ENCODE results near the gene UBAP1L.
"Not testable (repeated sequence)": the region's sequence is repeated elsewhere in the genome, so short reads cannot be mapped to it uniquely, and the experiment has no call there.

UBAP1L gene

GRCh38 chr15:65115086-65115485, at the start of gene UBAP1L:
TSS of gene UBAP1L (minus strand) at chr15:65115200. CDS start at chr15:65106215, 8,985 bp downstream.
- no peak for DNase-seq

GRCh38 chr15:65164139-65164538, 49.1 kb upstream of the UBAP1L start:
- DNase-seq = no peak

GRCh38 chr15:65163041-65163440, 48.0 kb upstream of the UBAP1L start:
- no peak for DNase-seq

GRCh38 chr15:65156692-65157091, 41.7 kb upstream of the UBAP1L start:
- DNase-seq = no peak

- DNase-seq = no peak
Observed at GRCh38 chr15:65154720-65155119, 39.7 kb upstream of the UBAP1L start.

GRCh38 chr15:65147902-65148301, 32.9 kb upstream of the UBAP1L start:
- DNase-seq = no peak

GRCh38 chr15:65146438-65146837, 31.4 kb upstream of the UBAP1L start:
- no peak for DNase-seq

GRCh38 chr15:65138631-65139030, 23.6 kb upstream of the UBAP1L start:
- not testable (repeated sequence) for DNase-seq

GRCh38 chr15:65137893-65138292, 22.9 kb upstream of the UBAP1L start:
- DNase-seq = not testable (repeated sequence)

- not testable (repeated sequence) for DNase-seq
Observed at GRCh38 chr15:65137089-65137488, 22.1 kb upstream of the UBAP1L start.

- no peak for DNase-seq
Observed at GRCh38 chr15:65134538-65134937, 19.5 kb upstream of the UBAP1L start.

GRCh38 chr15:65133548-65134200, 18.7 kb upstream of the UBAP1L start, which contains the start of gene PDCD7:
TSS of gene PDCD7 (minus strand) at chr15:65133808. CDS start at chr15:65133781, 27 bp downstream.
- DNase-seq = peak; percentile 81

- peak; percentile 26 for DNase-seq
Observed at GRCh38 chr15:65132878-65133547, 18.0 kb upstream of the UBAP1L start.

GRCh38 chr15:65130941-65131340, 15.9 kb upstream of the UBAP1L start:
- no peak for DNase-seq

GRCh38 chr15:65115542-65115941, 542 bp upstream of the UBAP1L start:
- no peak for DNase-seq

GRCh38 chr15:65110676-65111292, 4.2 kb downstream of the UBAP1L start:
- no peak for DNase-seq

- DNase-seq = no peak
Observed at GRCh38 chr15:65106011-65106590, 8.9 kb downstream of the UBAP1L start.

GRCh38 chr15:65105038-65105437, 10.0 kb downstream of the UBAP1L start:
- DNase-seq = no peak

GRCh38 chr15:65102912-65103311, 12.1 kb downstream of the UBAP1L start:
- no peak for DNase-seq

- DNase-seq = no peak
Observed at GRCh38 chr15:65101891-65102708, 12.9 kb downstream of the UBAP1L start.

GRCh38 chr15:65101411-65101890, 13.5 kb downstream of the UBAP1L start:
- peak; percentile 20 for DNase-seq

GRCh38 chr15:65100442-65100841, 14.6 kb downstream of the UBAP1L start:
- DNase-seq = no peak

GRCh38 chr15:65099801-65100200, 15.2 kb downstream of the UBAP1L start:
- not testable (repeated sequence) for DNase-seq
